Mesenchymal stem cell (in vitro differentiated cells and primary cell): ENCODE data around the gene COX18.

Source experiments
- DNase-seq: peaks from one replicate; pipeline ENCODE4 v3.0.0-alpha.2; 2013
- H2AFZ ChIP-seq: one replicate; pipeline ENCODE4 v1.6.1; 2013; ENCODE audit warnings: low read depth, mild to moderate bottlenecking, control low read depth, inconsistent platforms, low read length, moderate library complexity
- H2AK5ac ChIP-seq: 2 replicates; pipeline ENCODE4 v1.6.1; 2013; ENCODE audit warnings: low read length, moderate library complexity, mild to moderate bottlenecking, inconsistent platforms; ENCODE audit not compliant: severe bottlenecking
- H2BK120ac ChIP-seq: one replicate; pipeline ENCODE4 v1.6.1; 2013; ENCODE audit warnings: low read depth, mild to moderate bottlenecking, inconsistent platforms, low read length, moderate library complexity
- H2BK12ac ChIP-seq, 2 experiments: one replicate each; pipeline ENCODE4 v1.6.1; 2013; ENCODE audit warnings: inconsistent platforms in 2 of 2, low read length in 2 of 2, mild to moderate bottlenecking in 2 of 2, moderate library complexity in 2 of 2, control low read depth in 1 of 2
- H2BK15ac ChIP-seq: one replicate; pipeline ENCODE4 v1.6.1; 2013; ENCODE audit warnings: mild to moderate bottlenecking, low read depth, inconsistent platforms; ENCODE audit not compliant: poor library complexity, severe bottlenecking
- H2BK5ac ChIP-seq: 2 replicates; pipeline ENCODE4 v1.6.1; 2013; ENCODE audit warnings: low read depth, mild to moderate bottlenecking, low read length, control low read depth, inconsistent platforms; ENCODE audit not compliant: poor library complexity, severe bottlenecking
- H3K14ac ChIP-seq, 2 experiments: one replicate each; pipeline ENCODE4 v1.6.1; 2013; ENCODE audit warnings: inconsistent platforms in 2 of 2, low read length in 2 of 2, control low read depth in 1 of 2, mild to moderate bottlenecking in 1 of 2, moderate library complexity in 1 of 2
- H3K18ac ChIP-seq, 2 experiments: one replicate each; pipeline ENCODE4 v1.6.1; 2013; ENCODE audit warnings: inconsistent platforms in 2 of 2, low read length in 2 of 2, control low read depth in 1 of 2, low read depth in 1 of 2, mild to moderate bottlenecking in 1 of 2
- H3K23ac ChIP-seq, 2 experiments: one replicate each; pipeline ENCODE4 v1.6.1; 2013; ENCODE audit warnings: inconsistent platforms in 2 of 2, low read length in 2 of 2, mild to moderate bottlenecking in 2 of 2, moderate library complexity in 2 of 2, control low read depth in 1 of 2
- H3K27ac ChIP-seq: 2 replicates; pipeline ENCODE4 v1.5.1; 2013; ENCODE audit warnings: mild to moderate bottlenecking, moderate library complexity, low read length, control low read depth, inconsistent platforms; ENCODE audit not compliant: poor library complexity, severe bottlenecking
- H3K27me3 ChIP-seq, 2 experiments: 2 replicates each; pipeline versions ENCODE4 v1.6.1 to v1.7.0; 2013; ENCODE audit warnings: low read length in 2 of 2, mild to moderate bottlenecking in 2 of 2, moderate library complexity in 2 of 2, control low read depth in 1 of 2, inconsistent platforms in 1 of 2; ENCODE audit not compliant: control insufficient read depth in 1 of 2, insufficient read depth in 1 of 2
- H3K36me3 ChIP-seq, 2 experiments: 2 replicates each; pipeline versions ENCODE4 v1.6.1 to v1.7.0; 2013; ENCODE audit warnings: low read length in 2 of 2, control low read depth in 1 of 2, inconsistent platforms in 1 of 2, low read depth in 1 of 2, mild to moderate bottlenecking in 1 of 2; ENCODE audit not compliant: insufficient read depth in 2 of 2, control insufficient read depth in 1 of 2
- H3K4ac ChIP-seq, 2 experiments: one replicate each; pipeline ENCODE4 v1.6.1; 2013; ENCODE audit warnings: inconsistent platforms in 2 of 2, low read length in 2 of 2, mild to moderate bottlenecking in 2 of 2, moderate library complexity in 2 of 2, control low read depth in 1 of 2, low read depth in 1 of 2
- H3K4me1 ChIP-seq: 2 replicates; pipeline ENCODE4 v1.6.1; 2013; ENCODE audit warnings: low read depth, low read length, control low read depth; ENCODE audit not compliant: control insufficient read depth, insufficient read depth
- H3K4me2 ChIP-seq: 2 replicates; pipeline ENCODE4 v1.6.1; 2013; ENCODE audit warnings: low read length, mild to moderate bottlenecking, inconsistent platforms; ENCODE audit not compliant: poor library complexity, severe bottlenecking
- H3K4me3 ChIP-seq, 2 experiments: 2 replicates each; pipeline versions ENCODE4 v1.5.1 to v1.7.0; 2013; ENCODE audit warnings: low read length in 2 of 2, mild to moderate bottlenecking in 2 of 2, control low read depth in 1 of 2, low read depth in 1 of 2; ENCODE audit not compliant: insufficient read depth in 1 of 2
- H3K79me1 ChIP-seq: replicated peaks from 2 replicates; pipeline ENCODE4 v1.6.1; 2013; ENCODE audit warnings: mild to moderate bottlenecking, control low read depth, low read length, inconsistent platforms; ENCODE audit not compliant: poor library complexity, severe bottlenecking
- H3K9ac ChIP-seq: 2 replicates; pipeline ENCODE4 v1.7.0; 2013; ENCODE audit warnings: mild to moderate bottlenecking, low read length, moderate library complexity
- H3K9me3 ChIP-seq: 2 replicates; pipeline ENCODE4 v1.7.0; 2013; ENCODE audit warnings: mild to moderate bottlenecking, low read length; ENCODE audit not compliant: control insufficient read depth
- H4K8ac ChIP-seq: one replicate; pipeline ENCODE4 v1.6.1; 2013; ENCODE audit warnings: inconsistent platforms, mild to moderate bottlenecking, low read length, moderate library complexity
- H4K91ac ChIP-seq: one replicate; pipeline ENCODE4 v1.6.1; 2013; ENCODE audit warnings: mild to moderate bottlenecking, low read length, inconsistent platforms
- WGBS: methylation state at CpG from one replicate; pipeline ENCODE4 v1.1.7; 2013; ENCODE audit warnings: mixed read lengths; 5-methylcytosine and 5-hydroxymethylcytosine counted together

COX18 gene

GRCh38 chr4:73037057-73037456, 32.5 kb downstream of the COX18 start:
- Histone ChIP-seq H3K4me3 (no peak overlapping the region), H3K4ac (no peak overlapping the region), H2BK12ac (no peak overlapping the region), H3K23ac (no peak overlapping the region), H4K8ac (no peak overlapping the region), H3K27ac (no peak overlapping the region), H3K36me3 (no peaks in the 10 kb centered on the region), H3K14ac (no peak overlapping the region), H3K9ac (no peak overlapping the region), H2AFZ (no peak overlapping the region), H3K4me1 (no peaks in the 10 kb centered on the region), H3K18ac (no peak overlapping the region), H2BK120ac (no peak overlapping the region), H3K27me3 (no peaks in the 10 kb centered on the region), H2BK5ac (no peak overlapping the region), H3K4me2 (no peak overlapping the region), H3K9me3 (no peaks in the 10 kb centered on the region), H2AK5ac (no peak overlapping the region), H2BK15ac (no peak overlapping the region), H3K79me1 (no peaks in the 10 kb centered on the region), H4K91ac (no peak overlapping the region)
- 97% methylated on average over 4 of the region's 4 CpGs for WGBS
- DNase-seq = no peak

GRCh38 chr4:73036123-73036522, 33.4 kb downstream of the COX18 start:
- no peak for DNase-seq
- no peak overlapping the region for H3K18ac ChIP-seq
- no peak overlapping the region for H2BK12ac ChIP-seq
- H2BK15ac ChIP-seq = no peak overlapping the region
- no peak overlapping the region for H3K14ac ChIP-seq
- no peak overlapping the region for H4K91ac ChIP-seq
- no peaks in the 10 kb centered on the region for H3K9me3 ChIP-seq
- H3K4me1 ChIP-seq = no peaks in the 10 kb centered on the region
- no peak overlapping the region for H3K4ac ChIP-seq
- H3K4me2 ChIP-seq = no peak overlapping the region
- H2AK5ac ChIP-seq = no peak overlapping the region
- H2BK120ac ChIP-seq = no peak overlapping the region
- H2AFZ ChIP-seq = no peak overlapping the region
- no peak overlapping the region for H3K9ac ChIP-seq
- H3K79me1 ChIP-seq = no peaks in the 10 kb centered on the region
- no peak overlapping the region for H4K8ac ChIP-seq
- no peak overlapping the region for H3K27ac ChIP-seq
- H3K36me3 ChIP-seq = no peaks in the 10 kb centered on the region
- H3K4me3 ChIP-seq = no peak overlapping the region
- no peaks in the 10 kb centered on the region for H3K27me3 ChIP-seq
- 70% methylated on average over 1 of the region's 1 CpG for WGBS
- no peak overlapping the region for H3K23ac ChIP-seq
- H2BK5ac ChIP-seq = no peak overlapping the region

DNA sequence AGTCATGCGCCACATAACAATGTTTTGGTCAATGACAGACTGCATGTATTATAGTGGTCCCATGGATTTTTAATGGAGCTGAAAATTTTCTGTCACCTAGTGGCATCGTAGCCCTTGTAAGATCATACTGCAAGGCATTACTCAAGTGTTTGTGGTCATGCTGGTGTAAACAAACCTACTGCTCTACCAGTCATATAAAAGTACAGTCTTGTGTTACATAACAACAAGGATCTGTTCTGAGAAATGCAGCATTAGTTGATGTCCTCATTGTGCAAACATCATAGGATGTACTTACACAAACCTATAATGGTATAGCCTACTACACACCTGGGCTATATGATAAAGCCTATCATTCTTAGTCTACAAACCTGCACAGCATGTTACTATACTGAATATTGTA, 34.6 kb downstream of the COX18 start:
- WGBS = 100% methylated on average over 1 of the region's 2 CpGs
- Histone ChIP-seq H3K4me2 (no peak overlapping the region), H3K9me3 (peaks cover 2% of the 10 kb centered on the region), H2AK5ac (no peak overlapping the region), H4K8ac (no peak overlapping the region), H2BK120ac (no peak overlapping the region), H3K14ac (no peak overlapping the region), H3K79me1 (no peaks in the 10 kb centered on the region), H3K18ac (no peak overlapping the region), H3K36me3 (no peaks in the 10 kb centered on the region), H3K4ac (no peak overlapping the region), H3K27me3 (no peaks in the 10 kb centered on the region), H3K9ac (no peak overlapping the region), H3K23ac (no peak overlapping the region), H2BK15ac (no peak overlapping the region), H2AFZ (no peak overlapping the region), H3K4me1 (no peaks in the 10 kb centered on the region), H2BK12ac (no peak overlapping the region), H3K27ac (no peak overlapping the region), H4K91ac (no peak overlapping the region), H3K4me3 (no peak overlapping the region), H2BK5ac (no peak overlapping the region)
- DNase-seq = peak; percentile 51

GRCh38 chr4:73028621-73029020, 40.9 kb downstream of the COX18 start:
- H3K4me1 ChIP-seq = no peaks in the 10 kb centered on the region
- no peak overlapping the region for H2BK120ac ChIP-seq
- H3K4me3 ChIP-seq = no peak overlapping the region
- no peaks in the 10 kb centered on the region for H3K79me1 ChIP-seq
- no peaks in the 10 kb centered on the region for H3K36me3 ChIP-seq
- H2BK12ac ChIP-seq = no peak overlapping the region
- no peak overlapping the region for H3K23ac ChIP-seq
- no peak overlapping the region for H2BK15ac ChIP-seq
- H3K14ac ChIP-seq = no peak overlapping the region
- no peak overlapping the region for H2AFZ ChIP-seq
- H4K8ac ChIP-seq = no peak overlapping the region
- H3K27me3 ChIP-seq = peaks cover 0 to under 1% of the 10 kb centered on the region in 2 experiments
- H3K27ac ChIP-seq = no peak overlapping the region
- no peak overlapping the region for H2BK5ac ChIP-seq
- no peak overlapping the region for H2AK5ac ChIP-seq
- no peak overlapping the region for H4K91ac ChIP-seq
- no peak for DNase-seq
- 74% methylated on average over 3 of the region's 5 CpGs for WGBS
- H3K4ac ChIP-seq = no peak overlapping the region
- no peak overlapping the region for H3K9ac ChIP-seq
- peaks cover 6% of the 10 kb centered on the region for H3K9me3 ChIP-seq
- no peak overlapping the region for H3K18ac ChIP-seq
- no peak overlapping the region for H3K4me2 ChIP-seq
